Heart right ventricle (tissue), 16 donors: Measurements from ENCODE around the gene FCGBP. TPM values are rescaled to one million over a fixed set of nuclear protein-coding genes. Genes with fewer than 3 reads are reported as not detected.

Experiments
- ATAC-seq, 8 donors: fragments of 200-7000 bp; cut with Tn5 transposase; one replicate each; pipeline ENCODE4 v1.9.1; 2020; ENCODE audit warnings: mild to moderate bottlenecking in 8 of 8, moderate library complexity in 8 of 8, moderate number of reproducible peaks in 1 of 8
- DNase-seq, 2 donors: peaks; one replicate each; pipeline ENCODE4 v3.0.0-alpha.2; 2020
- H3K27ac ChIP-seq, 10 donors: fragments of 200-600 bp; sonication (generic) in 2 of 10; one replicate each; pipeline versions ENCODE4 v1.5.0 to v1.8.0; 2020 to 2022; ENCODE audit warnings: mild to moderate bottlenecking in 3 of 10
- H3K27me3 ChIP-seq, 7 donors: fragments of 200-600 bp; one replicate each; pipeline ENCODE4 v1.8.0; 2021 to 2022; ENCODE audit warnings: mild to moderate bottlenecking in 2 of 7
- H3K36me3 ChIP-seq, 9 donors: fragments of 200-600 bp; sonication (generic) in 1 of 9; one replicate each; pipeline versions ENCODE4 v1.5.0 to v1.8.0; 2020 to 2022; ENCODE audit warnings: mild to moderate bottlenecking in 2 of 9
- H3K4me1 ChIP-seq, 9 donors: fragments of 200-600 bp; sonication (generic) in 1 of 9; one replicate each; pipeline versions ENCODE4 v1.5.0 to v1.8.0; 2020 to 2022; ENCODE audit warnings: mild to moderate bottlenecking in 4 of 9
- H3K4me3 ChIP-seq, 10 donors: fragments of 200-600 bp; sonication (generic) in 2 of 10; one replicate each; pipeline versions ENCODE4 v1.5.0 to v1.8.0; 2020 to 2022; ENCODE audit warnings: mild to moderate bottlenecking in 7 of 10, moderate library complexity in 2 of 10
- H3K9me3 ChIP-seq, 11 donors: fragments of 200-600 bp in 10 of 11; sonication (generic) in 2 of 11; one replicate each; pipeline versions ENCODE4 v1.5.0 to v1.8.0; 2013 to 2022; ENCODE audit warnings: mild to moderate bottlenecking in 2 of 11, control low read depth in 1 of 11, moderate library complexity in 1 of 11
- WGBS, 2 donors: extraction: QIAGEN DNeasy Blood & Tissue Kit; methylation state at CpG; one replicate each; pipeline ENCODE4 v1.1.7; 2013; ENCODE audit warnings: inconsistent platforms in 1 of 2; 5-methylcytosine and 5-hydroxymethylcytosine counted together
- intact Hi-C, 10 donors: fragments of 100-400 bp; cut with DNase I; formaldehyde crosslinking; loops; one replicate each; pipeline versions ENCODE4 v1.11.1 to v1.14.2; 2022
- polyA plus RNA-seq, 2 donors: library from polyadenylated mRNA; stranded (reverse); fragments of 200-250 nt; gene quantifications; one replicate each; pipeline ENCODE4 v1.2.3, GENCODE V29; 2013
- total RNA-seq, 10 donors: library from RNA; stranded (reverse); fragmentation: NEBNext Ultra II Directional in 3 of 10; extraction: Animal tissue kit (Norgen Biotek cat#: 25700) in 3 of 10; gene quantifications; one replicate each; pipeline versions ENCODE4 v1.2.1 to v1.2.4, GENCODE V29; 2021 to 2023
- TF ChIP-seq, protein P1 (sequence below), 9 donors: fragments of 200-600 bp; sonication (generic) in 2 of 9; IDR thresholded peaks; one replicate each; pipeline versions ENCODE4 v1.5.0 to v1.8.0; 2021 to 2022; ENCODE audit warnings: antibody characterized with exemption in 9 of 9, mild to moderate bottlenecking in 5 of 9, moderate library complexity in 1 of 9
- donor health status: Arrhythmogenic right ventricular cardiomyopathy.
- donor health status: ischemic (EF 13 %, LVEDD 7.1; RV severe dilation, severe dysfunction).
- donor health status: healthy with polysubstance abuse.
- donor health status: DM: no; HTN: yes; CAD: no.
- donor health status: DM: no; HTN: no; CAD: no.
- donor health status: ischemic (EF 25% LVEDD 6.9; RV normal size, moderate dysfunction).
- donor health status: ischemic (EF 25% LVEDD 5.7; RV mildly dilated, moderate dysfunction).
- donor health status: healthy.
- donor health status: DM: yes; HTN: yes; CAD: no.
- donor health status: Ischemic cardiomyopathy.
- donor health status: ischemic (EF 35%, LVEDD 5.7; RV mildly dilated, moderate dysfunction).
- donor health status: nonischemic (EF 11% LVEDD 7.7; RV severe dilation, severe dysfunction).
- donor health status: DM: yes; HTN: yes; CAD: no.
- donor health status: PGD.
- donor health status: ischemic (EF 29% LVEDD 5.4; RV normal size, mild dysfunction).
- donor health status: nonischemic (EF 23%, LVEDD 6.1; RV moderate dilation, normal function).

The FCGBP gene
- total and polyA plus RNA-seq, 12 donors: 0.30 to 42.3 (median 1.5) TPM

DNA sequence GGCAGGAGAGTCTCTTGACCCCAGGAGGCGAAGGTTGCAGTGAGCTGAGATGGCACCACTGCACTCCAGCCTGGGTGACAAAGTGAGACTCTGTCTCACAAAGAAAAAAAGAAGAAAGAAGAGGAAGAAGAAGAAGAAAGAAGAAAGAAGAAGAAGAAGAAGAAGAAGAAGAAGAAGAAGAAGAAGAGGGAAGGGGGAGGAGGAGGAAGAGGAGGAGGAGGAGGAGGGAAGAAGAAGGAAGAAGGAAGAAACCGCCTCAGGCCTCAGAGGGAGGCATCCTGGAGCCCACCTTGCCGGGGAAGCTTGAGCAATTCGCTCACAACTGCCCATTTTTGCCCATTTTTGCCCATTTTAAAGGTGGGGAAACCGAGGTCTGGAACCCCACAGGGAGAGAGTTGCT is 9.5 kb downstream of the FCGBP start:
- ATAC-seq (no peak), DNase-seq (no peak)
- H3K4me3 ChIP-seq: no peak overlapping the region
- H3K27ac ChIP-seq: no peak overlapping the region
- H3K27me3 ChIP-seq: peaks cover 0 to 62% (median 0%) of the 10 kb centered on the region in 7 donors
- WGBS, 2 donors: 70 to 76% methylated on average over 5 of the region's 5 CpGs
- no peaks in the 10 kb centered on the region for H3K36me3 ChIP-seq
- H3K4me1 ChIP-seq: no peaks in the 10 kb centered on the region
- H3K9me3 ChIP-seq: peaks cover 0 to 10% (median 0%) of the 10 kb centered on the region in 11 donors
- TF ChIP-seq, protein P1, sequence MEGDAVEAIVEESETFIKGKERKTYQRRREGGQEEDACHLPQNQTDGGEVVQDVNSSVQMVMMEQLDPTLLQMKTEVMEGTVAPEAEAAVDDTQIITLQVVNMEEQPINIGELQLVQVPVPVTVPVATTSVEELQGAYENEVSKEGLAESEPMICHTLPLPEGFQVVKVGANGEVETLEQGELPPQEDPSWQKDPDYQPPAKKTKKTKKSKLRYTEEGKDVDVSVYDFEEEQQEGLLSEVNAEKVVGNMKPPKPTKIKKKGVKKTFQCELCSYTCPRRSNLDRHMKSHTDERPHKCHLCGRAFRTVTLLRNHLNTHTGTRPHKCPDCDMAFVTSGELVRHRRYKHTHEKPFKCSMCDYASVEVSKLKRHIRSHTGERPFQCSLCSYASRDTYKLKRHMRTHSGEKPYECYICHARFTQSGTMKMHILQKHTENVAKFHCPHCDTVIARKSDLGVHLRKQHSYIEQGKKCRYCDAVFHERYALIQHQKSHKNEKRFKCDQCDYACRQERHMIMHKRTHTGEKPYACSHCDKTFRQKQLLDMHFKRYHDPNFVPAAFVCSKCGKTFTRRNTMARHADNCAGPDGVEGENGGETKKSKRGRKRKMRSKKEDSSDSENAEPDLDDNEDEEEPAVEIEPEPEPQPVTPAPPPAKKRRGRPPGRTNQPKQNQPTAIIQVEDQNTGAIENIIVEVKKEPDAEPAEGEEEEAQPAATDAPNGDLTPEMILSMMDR (IDR thresholded peaks at IDR 0.05): no peak
- intact Hi-C loops: no loop called here

- H3K9me3 ChIP-seq: peaks cover 0 to 4% (median 0%) of the 10 kb centered on the region in 11 donors
- WGBS, 2 donors: 94 to 95% methylated on average over 37 of the region's 37 CpGs
- no peak overlapping the region for H3K4me3 ChIP-seq
- H3K4me1 ChIP-seq: no peaks in the 10 kb centered on the region
- no peak for ATAC-seq
- no peak overlapping the region for H3K27ac ChIP-seq
- TF ChIP-seq, protein P1 (IDR thresholded peaks at IDR 0.05): no peak
- intact Hi-C loops: no loop called here
- peaks cover 0 to 57% (median 0%) of the 10 kb centered on the region in 7 donors for H3K27me3 ChIP-seq
- no peak for DNase-seq
- no peaks in the 10 kb centered on the region for H3K36me3 ChIP-seq
Observed at GRCh38 chr19:39924389-39924788, 10.0 kb downstream of the FCGBP start.

DNA sequence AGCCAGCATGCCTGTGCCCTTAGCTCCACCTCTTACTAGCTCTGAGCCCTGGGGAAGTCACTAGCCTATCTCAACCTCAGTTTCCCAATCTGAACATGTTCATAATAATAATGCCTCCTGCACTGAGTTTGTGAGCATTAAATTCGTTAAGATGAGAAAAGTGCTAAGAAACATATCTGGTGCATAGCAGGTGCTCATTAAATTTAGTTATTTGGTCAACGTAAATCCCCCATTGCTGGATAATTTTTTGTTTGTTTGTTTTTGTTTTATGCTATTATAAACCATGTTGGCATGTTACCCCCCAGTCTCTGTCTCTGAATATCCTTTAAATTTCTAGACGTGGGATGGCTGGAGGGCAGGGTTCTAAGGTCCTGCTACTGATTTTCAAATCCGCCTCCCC is 10.6 kb downstream of the FCGBP start:
- Histone ChIP-seq H3K9me3 (no peaks in the 10 kb centered on the region), H3K4me1 (no peaks in the 10 kb centered on the region), H3K4me3 (no peak overlapping the region), H3K27ac (no peak overlapping the region), H3K27me3 (peaks cover 0 to 52% (median 0%) of the 10 kb centered on the region in 7 donors), H3K36me3 (no peaks in the 10 kb centered on the region)
- TF ChIP-seq, protein P1 (IDR thresholded peaks at IDR 0.05): no peak
- no peak for ATAC-seq
- intact Hi-C loops: no loop called here
- no peak for DNase-seq
- WGBS, 2 donors: 76 to 78% methylated on average over 4 of the region's 4 CpGs

DNA sequence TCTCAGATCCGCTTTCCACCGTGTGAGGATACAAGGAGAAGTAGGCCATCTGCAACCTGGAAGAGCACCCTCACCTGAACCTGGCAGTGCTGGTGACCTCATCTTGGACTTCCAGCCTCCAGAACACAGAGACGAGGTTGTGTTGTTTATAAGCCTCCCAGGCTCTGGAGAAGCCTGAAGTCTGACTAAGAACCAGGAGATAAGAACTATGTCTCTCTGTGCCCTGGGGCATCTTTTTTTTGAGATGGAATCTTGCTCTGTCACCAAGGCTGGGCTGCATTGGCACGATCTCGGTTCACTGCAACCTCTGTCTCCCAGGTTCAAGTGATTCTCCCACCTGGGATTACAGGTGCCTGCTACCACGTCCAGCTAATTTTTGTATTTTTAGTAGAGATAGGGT is 14.5 kb downstream of the FCGBP start:
- no peak for DNase-seq
- Histone ChIP-seq H3K4me3 (no peak overlapping the region), H3K9me3 (no peaks in the 10 kb centered on the region), H3K36me3 (no peaks in the 10 kb centered on the region), H3K27me3 (peaks cover 0 to 40% (median 17%) of the 10 kb centered on the region in 7 donors), H3K4me1 (no peaks in the 10 kb centered on the region), H3K27ac (no peak overlapping the region)
- intact Hi-C loops: no loop called here
- no peak for ATAC-seq
- 82 to 94% methylated on average over 6 of the region's 6 CpGs for WGBS, 2 donors
- TF ChIP-seq, protein P1 (IDR thresholded peaks at IDR 0.05): no peak
